Suprapubic skin (tissue), 4 donors: ENCODE results near the gene CYBA. TPM values are rescaled to one million over a fixed set of nuclear protein-coding genes. Genes with fewer than 3 reads are reported as not detected.
"Not testable (repeated sequence)": the region's sequence is repeated elsewhere in the genome, so short reads cannot be mapped to it uniquely, and the experiment has no call there.

Experiments
- DNase-seq, 2 donors: peaks; one replicate each; pipeline ENCODE4 v3.0.0-alpha.2; 2019; ENCODE audit warnings: low spot score in 2 of 2
- H3K27ac ChIP-seq: fragments of 200-600 bp; sonication (generic); one replicate; pipeline ENCODE4 v1.5.1; 2019
- H3K27me3 ChIP-seq: fragments of 200-600 bp; sonication (generic); one replicate; pipeline ENCODE4 v1.5.1; 2019
- H3K36me3 ChIP-seq: fragments of 200-600 bp; sonication (generic); one replicate; pipeline ENCODE4 v1.5.1; 2019
- H3K4me1 ChIP-seq: fragments of 200-600 bp; sonication (generic); one replicate; pipeline ENCODE4 v1.5.1; 2019
- H3K4me3 ChIP-seq: fragments of 200-600 bp; sonication (generic); one replicate; pipeline ENCODE4 v1.5.1; 2019; ENCODE audit warnings: mild to moderate bottlenecking
- H3K9me3 ChIP-seq: fragments of 200-600 bp; sonication (generic); one replicate; pipeline ENCODE4 v1.5.1; 2019
- EP300 ChIP-seq: sonication (generic); formaldehyde crosslinking; IDR thresholded peaks from one replicate; pipeline ENCODE4 v1.6.1; 2017; ENCODE audit warnings: antibody characterized with exemption
- POLR2A ChIP-seq, 2 donors: fragments of 450-650 bp; IDR thresholded peaks; one replicate each; pipeline ENCODE4 v1.6.1; 2017; ENCODE audit warnings: antibody characterized with exemption in 2 of 2, mild to moderate bottlenecking in 2 of 2, moderate library complexity in 2 of 2
- POLR2AphosphoS5 ChIP-seq, 3 donors: sonication (generic); formaldehyde crosslinking; IDR thresholded peaks; one replicate each; pipeline ENCODE4 v1.6.1; 2017; ENCODE audit warnings: antibody characterized with exemption in 3 of 3
- WGBS: methylation state at CpG from one replicate; pipeline ENCODE4 v1.1.5; 2018; 5-methylcytosine and 5-hydroxymethylcytosine counted together
- total RNA-seq, 4 donors: library from RNA; depleted of rRNA; stranded (reverse); fragments of >200 nt; gene quantifications; one replicate each; pipeline ENCODE4 v1.1.0, GENCODE V29; 2016
- TF ChIP-seq, protein P1 (sequence below), 2 donors: fragments of 200-600 bp in 1 of 2; fragments of 450-650 bp in 1 of 2; sonication (generic) in 1 of 2; IDR thresholded peaks; one replicate each; pipeline ENCODE4 v1.5.1; 2016 to 2019; ENCODE audit warnings: antibody characterized with exemption in 2 of 2, mild to moderate bottlenecking in 1 of 2, moderate library complexity in 1 of 2

The CYBA gene
- total RNA-seq, 4 donors from 2014 or later = 22.4 to 39.1 (median 29.7) TPM

DNA sequence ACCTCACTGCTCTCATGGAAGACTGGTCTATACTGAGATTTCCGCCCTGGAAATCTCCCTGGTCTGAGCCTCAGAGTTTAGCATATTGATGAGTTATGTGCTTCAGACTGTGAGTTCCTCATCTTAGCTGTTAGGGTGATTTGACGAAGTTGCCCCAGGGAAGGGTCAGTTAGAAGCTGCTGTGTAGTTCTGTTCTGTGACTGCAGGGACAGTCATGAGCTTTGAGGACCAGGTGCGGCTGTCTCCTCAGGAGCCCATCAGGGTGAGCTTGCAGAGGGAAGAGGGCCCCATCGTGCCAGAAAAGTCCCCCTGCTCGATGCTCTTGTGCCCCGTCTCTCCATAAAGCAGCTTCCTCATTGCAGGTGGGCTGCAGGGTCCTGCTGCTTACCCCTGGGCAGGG, 40.8 kb downstream of the CYBA start:
- H3K4me1 ChIP-seq = no peaks in the 10 kb centered on the region
- peaks cover 63% of the 10 kb centered on the region for H3K36me3 ChIP-seq
- DNase-seq = no peak
- H3K4me3 ChIP-seq = no peak overlapping the region
- 90% methylated on average over 6 of the region's 6 CpGs for WGBS
- no peak overlapping the region for H3K27ac ChIP-seq
- no peaks in the 10 kb centered on the region for H3K9me3 ChIP-seq
- TF ChIP-seq POLR2A (IDR thresholded peaks at IDR 0.05) (no peak), EP300 (no peak), POLR2AphosphoS5 (IDR thresholded peaks at IDR 0.05) (no peak)
- TF ChIP-seq, protein P1, sequence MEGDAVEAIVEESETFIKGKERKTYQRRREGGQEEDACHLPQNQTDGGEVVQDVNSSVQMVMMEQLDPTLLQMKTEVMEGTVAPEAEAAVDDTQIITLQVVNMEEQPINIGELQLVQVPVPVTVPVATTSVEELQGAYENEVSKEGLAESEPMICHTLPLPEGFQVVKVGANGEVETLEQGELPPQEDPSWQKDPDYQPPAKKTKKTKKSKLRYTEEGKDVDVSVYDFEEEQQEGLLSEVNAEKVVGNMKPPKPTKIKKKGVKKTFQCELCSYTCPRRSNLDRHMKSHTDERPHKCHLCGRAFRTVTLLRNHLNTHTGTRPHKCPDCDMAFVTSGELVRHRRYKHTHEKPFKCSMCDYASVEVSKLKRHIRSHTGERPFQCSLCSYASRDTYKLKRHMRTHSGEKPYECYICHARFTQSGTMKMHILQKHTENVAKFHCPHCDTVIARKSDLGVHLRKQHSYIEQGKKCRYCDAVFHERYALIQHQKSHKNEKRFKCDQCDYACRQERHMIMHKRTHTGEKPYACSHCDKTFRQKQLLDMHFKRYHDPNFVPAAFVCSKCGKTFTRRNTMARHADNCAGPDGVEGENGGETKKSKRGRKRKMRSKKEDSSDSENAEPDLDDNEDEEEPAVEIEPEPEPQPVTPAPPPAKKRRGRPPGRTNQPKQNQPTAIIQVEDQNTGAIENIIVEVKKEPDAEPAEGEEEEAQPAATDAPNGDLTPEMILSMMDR (IDR thresholded peaks at IDR 0.05) = no peak
- H3K27me3 ChIP-seq = no peaks in the 10 kb centered on the region

DNA sequence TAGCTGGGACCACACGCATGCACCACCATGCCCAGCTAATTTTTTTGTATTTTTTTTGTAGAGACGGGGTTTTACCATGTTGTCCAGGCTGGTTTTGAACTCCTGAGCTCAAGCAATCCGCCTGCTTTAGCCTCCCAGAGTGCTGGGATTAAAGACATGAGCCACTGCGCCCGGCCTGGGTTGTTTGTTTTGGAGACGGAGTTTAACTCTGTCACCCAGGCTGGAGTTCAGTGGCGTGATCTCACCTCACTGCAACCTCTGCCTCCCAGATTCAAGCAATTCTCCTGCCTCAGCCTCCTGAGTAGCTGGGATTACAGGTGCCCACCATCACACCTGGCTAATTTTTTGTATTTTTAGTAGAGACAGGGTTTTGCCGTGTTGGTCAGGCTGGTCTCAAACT, 41.4 kb downstream of the CYBA start:
- not testable (repeated sequence) for H3K4me1 ChIP-seq, H3K9me3 ChIP-seq, H3K27ac ChIP-seq, DNase-seq, H3K27me3 ChIP-seq, H3K4me3 ChIP-seq
- whole genome bisulfite sequencing = 97% methylated on average over 8 of the region's 8 CpGs
- H3K36me3 ChIP-seq = peaks cover 65% of the 10 kb centered on the region

DNA sequence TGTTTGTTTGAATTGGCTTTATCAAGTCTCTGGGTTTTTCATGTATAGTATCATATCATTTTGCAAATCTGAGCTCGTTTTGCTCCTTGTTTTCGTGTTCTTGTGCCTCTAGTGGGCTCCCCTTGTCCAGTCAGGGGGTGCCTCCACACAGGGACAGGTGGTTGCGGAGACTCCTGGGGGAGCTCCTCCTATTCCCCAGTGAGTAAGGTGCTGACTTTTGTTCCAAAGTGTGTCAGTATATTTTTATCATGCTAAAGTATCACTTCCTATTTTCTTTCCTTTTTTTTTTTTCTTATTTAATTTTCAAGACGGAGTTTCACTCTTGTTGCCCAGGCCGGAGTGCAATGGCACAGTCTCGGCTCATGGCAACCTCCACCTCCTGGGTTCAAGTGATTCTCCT, 42.8 kb downstream of the CYBA start:
- H3K36me3 ChIP-seq = peaks cover 63% of the 10 kb centered on the region
- no peaks in the 10 kb centered on the region for H3K4me1 ChIP-seq
- no peaks in the 10 kb centered on the region for H3K27me3 ChIP-seq
- H3K27ac ChIP-seq = no peak overlapping the region
- DNase-seq = no peak
- 96% methylated on average over 6 of the region's 6 CpGs for WGBS
- H3K9me3 ChIP-seq = no peaks in the 10 kb centered on the region
- no peak overlapping the region for H3K4me3 ChIP-seq
- TF ChIP-seq POLR2AphosphoS5 (IDR thresholded peaks at IDR 0.05) = no peak
- TF ChIP-seq POLR2A (IDR thresholded peaks at IDR 0.05) = no peak
- TF ChIP-seq EP300 = no peak
- TF ChIP-seq, protein P1 (IDR thresholded peaks at IDR 0.05) = no peak

DNA sequence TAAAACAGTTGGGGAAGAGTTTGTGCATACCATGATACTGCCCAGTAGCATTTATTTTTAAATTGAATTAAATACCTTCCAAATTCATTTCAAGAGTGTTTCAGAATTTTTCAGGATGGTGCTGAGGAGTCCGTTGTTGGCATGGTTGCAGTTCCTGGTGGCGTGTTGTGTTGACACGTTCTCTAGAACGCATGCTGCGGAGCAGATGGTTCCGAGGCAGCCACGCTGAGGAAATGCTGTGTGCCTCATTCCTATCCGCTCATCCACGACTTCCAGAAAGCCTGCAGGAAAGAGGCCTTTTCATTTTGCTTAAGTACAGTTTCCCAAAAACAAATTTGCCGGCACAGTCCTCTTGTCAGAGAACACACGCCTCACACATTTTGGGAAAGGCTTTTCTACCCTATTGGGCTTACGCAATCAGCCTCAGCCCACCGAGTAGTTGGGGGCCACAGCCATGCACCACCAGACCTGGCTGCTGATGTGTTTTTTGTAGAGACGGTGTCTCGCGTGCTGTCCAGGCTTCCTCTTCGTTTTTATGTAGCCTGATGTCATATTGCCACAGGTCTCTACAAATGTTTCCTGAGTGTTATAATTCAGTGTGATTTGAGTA, 44.6 kb downstream of the CYBA start:
- 88% methylated on average over 17 of the region's 17 CpGs for WGBS
- H3K36me3 ChIP-seq = peaks cover 67% of the 10 kb centered on the region
- no peak for DNase-seq

DNA sequence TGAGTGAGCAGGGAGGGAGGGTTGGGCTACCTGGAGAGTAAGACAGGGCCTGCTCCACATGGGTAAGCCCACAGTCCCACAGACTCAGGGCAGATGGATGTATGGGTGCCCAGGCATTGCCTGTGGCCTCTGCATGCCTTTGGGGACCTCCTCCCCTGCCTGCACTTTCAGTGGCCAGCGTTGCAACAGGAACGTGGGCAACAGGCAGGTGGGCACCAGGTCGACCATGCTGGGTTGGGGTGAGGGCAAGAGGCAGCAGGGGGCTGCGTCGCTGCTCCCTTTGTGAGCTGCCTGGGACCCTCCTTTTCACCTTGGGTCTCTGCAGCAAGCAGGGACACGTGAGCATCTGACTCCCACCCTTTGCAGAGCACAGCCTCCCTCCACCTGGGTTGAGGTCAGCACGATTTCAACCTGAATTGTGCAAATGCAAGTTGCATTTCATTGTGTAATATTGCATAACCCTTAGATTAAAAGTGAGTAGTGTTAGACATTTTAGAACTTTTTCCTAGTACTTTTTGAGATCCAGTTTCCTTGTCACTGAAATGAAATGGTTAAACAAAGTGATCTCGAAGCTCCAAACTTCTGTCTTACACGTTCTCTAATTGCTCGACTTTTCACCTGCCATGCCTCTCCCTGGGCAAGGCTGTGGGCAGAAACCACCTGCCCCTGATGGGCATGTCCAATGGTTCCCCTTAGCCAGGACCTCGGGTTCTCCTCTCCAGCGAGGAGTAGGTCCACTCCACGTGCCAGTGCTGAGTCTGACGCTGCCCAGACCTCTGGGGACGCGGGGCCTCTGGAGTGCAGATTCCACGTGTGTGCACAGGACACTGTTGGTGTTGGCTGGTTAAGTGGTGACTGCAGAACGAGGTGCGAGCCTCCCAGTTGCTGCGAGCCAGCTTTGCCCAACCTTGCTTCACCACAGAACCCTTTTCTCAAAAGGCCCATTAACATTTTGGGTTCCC, 45.4 kb downstream of the CYBA start:
- no peaks in the 10 kb centered on the region for H3K9me3 ChIP-seq
- H3K4me1 ChIP-seq = peaks cover 15% of the 10 kb centered on the region
- H3K36me3 ChIP-seq = peaks cover 65% of the 10 kb centered on the region
- WGBS = 76% methylated on average over 15 of the region's 20 CpGs
- no peak overlapping the region for H3K4me3 ChIP-seq
- no peak overlapping the region for H3K27ac ChIP-seq
- no peak for DNase-seq
- TF ChIP-seq, protein P1 (IDR thresholded peaks at IDR 0.05) = no peak
- TF ChIP-seq POLR2AphosphoS5 (IDR thresholded peaks at IDR 0.05) = no peak
- H3K27me3 ChIP-seq = no peaks in the 10 kb centered on the region

More for the DNA sequence above, 44.6 kb downstream of the CYBA start:
- no peaks in the 10 kb centered on the region for H3K27me3 ChIP-seq
- H3K9me3 ChIP-seq = no peaks in the 10 kb centered on the region
- no peak overlapping the region for H3K4me3 ChIP-seq
- TF ChIP-seq, protein P1 (IDR thresholded peaks at IDR 0.05) = no peak
- TF ChIP-seq EP300 (no peak), POLR2AphosphoS5 (IDR thresholded peaks at IDR 0.05) (no peak), POLR2A (IDR thresholded peaks at IDR 0.05) (no peak)
- H3K27ac ChIP-seq = no peak overlapping the region
- H3K4me1 ChIP-seq = peaks cover 12% of the 10 kb centered on the region
